ENCODE results near the gene SCNM1.
A peak's percentile ranks its signal among the peaks of the same experiment; 100 is the strongest.

Gene SCNM1

DNA sequence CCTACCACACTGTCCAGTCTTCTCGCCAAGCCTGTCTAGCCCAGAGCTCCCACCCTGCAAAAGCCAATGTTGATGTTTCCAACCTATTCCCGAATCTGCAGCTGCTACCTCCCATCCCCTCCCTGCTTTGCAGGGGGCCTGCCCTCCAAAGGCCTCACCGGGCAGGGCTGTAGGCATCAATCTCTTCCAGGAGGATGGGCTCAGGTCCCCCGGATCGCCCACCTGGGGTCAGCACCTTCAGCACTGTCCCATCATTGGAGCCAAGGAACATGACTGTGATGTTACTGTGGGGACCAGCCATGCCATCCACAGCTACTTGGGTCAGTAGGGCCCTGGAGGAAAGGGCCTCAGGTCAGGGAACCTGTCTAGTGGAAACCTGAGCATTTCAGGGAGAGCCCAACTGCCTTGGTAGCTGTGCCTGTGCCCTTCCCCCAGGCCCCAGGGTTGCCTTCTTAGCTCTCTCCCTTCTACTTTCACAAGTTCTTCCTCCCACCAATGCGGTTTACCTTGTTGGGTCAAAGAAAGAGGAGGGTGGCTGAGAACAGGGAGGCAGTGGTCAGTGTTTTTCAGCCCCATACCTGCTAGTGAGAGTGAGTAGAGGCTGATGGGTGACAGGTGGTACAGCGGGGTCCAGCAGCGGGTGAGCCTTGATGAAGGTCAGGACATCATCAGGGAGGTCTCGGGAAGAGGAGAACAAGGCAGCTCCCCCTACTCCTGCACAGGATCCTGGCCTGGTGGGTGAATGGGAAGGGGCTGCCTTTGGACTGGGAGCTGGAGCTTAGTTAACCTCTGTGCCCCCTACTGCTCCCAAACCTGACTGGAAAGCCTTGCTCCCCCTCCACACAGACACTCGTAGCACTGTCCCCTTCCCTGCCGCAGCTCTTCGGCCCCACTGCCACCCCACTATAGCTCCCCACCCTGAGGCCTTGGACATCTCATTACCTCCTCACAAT, 30.2 kb upstream of the SCNM1 start:
- TF ChIP-seq POLR2AphosphoS5 (IDR thresholded peaks at IDR 0.05; ENCODE audit: low read depth, low read length) (no peak), TAF1 (IDR thresholded peaks at IDR 0.05; ENCODE audit: borderline replicate concordance, low read depth, low read length) (no peak), POLR2A (IDR thresholded peaks at IDR 0.05; ENCODE audit: low read depth, low read length) (no peak)
- FAIRE-seq: no peak
- DNase-seq (ENCODE audit: insufficient read length): no peak

DNA sequence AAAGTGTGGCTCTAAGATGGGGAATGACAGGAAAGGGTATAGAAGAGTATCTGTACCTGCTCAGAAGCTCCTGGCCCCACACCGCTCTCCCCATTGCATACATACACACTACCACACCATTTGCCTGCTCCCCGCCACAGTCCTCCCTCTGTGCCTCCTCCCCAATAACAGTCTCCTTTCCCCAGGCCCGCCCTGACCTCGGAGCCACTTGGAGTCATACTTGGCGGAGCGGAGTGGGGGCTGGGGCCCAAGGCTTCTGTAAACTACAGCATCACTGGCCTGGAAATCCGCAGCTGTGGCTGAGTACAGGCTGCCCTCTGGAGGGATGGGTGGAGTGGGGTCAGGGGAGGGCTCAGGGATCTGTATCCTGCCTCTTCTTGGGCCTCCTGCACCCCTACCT, 28.2 kb upstream of the SCNM1 start:
- FAIRE-seq: no peak
- no peak for TF ChIP-seq TAF1 (IDR thresholded peaks at IDR 0.05; ENCODE audit: borderline replicate concordance, low read depth, low read length)
- no peak for TF ChIP-seq POLR2A (IDR thresholded peaks at IDR 0.05; ENCODE audit: low read depth, low read length)
- no peak for TF ChIP-seq POLR2AphosphoS5 (IDR thresholded peaks at IDR 0.05; ENCODE audit: low read depth, low read length)
- DNase-seq (ENCODE audit: insufficient read length): no peak

GRCh38 chr1:151142411-151143056, 23.4 kb upstream of the SCNM1 start:
- no peak for TF ChIP-seq TAF1 (IDR thresholded peaks at IDR 0.05; ENCODE audit: borderline replicate concordance, low read depth, low read length)
- no peak for FAIRE-seq
- DNase-seq (ENCODE audit: insufficient read length): no peak

DNA sequence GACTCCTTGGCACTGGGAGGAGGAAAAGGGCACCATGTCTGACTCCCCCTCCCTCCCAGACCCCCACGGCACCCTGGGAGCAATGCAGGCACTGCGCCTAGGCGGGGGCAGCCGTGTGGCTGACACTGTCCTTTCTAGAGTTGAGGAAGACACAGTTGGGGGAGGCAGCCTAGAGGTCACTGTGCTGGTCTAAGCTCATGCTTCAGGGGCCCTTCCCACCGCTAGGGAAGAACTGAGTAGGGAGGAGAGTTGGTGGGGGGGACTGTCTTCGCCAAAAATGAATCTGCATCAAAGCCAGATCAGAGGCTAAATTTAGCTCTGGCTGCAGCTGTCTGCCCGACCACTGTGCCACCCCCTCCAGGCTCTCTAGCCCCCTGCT, 22.9 kb upstream of the SCNM1 start:
- FAIRE-seq (no peak), DNase-seq (ENCODE audit: insufficient read length) (no peak)
- no peak for TF ChIP-seq TAF1 (IDR thresholded peaks at IDR 0.05; ENCODE audit: borderline replicate concordance, low read depth, low read length)
- no peak for TF ChIP-seq POLR2A (IDR thresholded peaks at IDR 0.05; ENCODE audit: low read depth, low read length)

DNA sequence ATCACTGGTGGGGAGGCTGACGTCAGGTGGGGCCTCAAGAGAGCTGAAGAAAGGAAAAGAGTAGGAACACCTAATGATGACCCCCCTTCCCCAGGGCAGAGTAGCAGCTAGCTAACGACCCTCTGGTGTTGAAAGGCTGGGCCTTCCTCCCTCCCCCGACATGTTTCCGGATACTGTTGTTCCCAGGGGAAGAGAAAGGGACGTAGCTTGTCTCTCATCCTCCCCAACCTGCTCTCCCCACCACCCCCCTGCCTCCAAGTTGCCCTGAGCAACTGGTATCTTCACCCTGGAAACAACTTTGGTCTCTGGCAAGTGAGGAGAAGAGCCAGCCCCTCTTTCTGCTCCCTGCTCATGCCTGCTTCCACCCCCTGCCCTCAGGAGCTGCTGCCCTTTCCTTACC, 22.0 kb upstream of the SCNM1 start:
- no peak for FAIRE-seq
- DNase-seq (ENCODE audit: insufficient read length): no peak
- TF ChIP-seq POLR2AphosphoS5 (IDR thresholded peaks at IDR 0.05; ENCODE audit: low read depth, low read length) (no peak), POLR2A (IDR thresholded peaks at IDR 0.05; ENCODE audit: low read depth, low read length) (no peak), TAF1 (IDR thresholded peaks at IDR 0.05; ENCODE audit: borderline replicate concordance, low read depth, low read length) (no peak)

GRCh38 chr1:151144474-151145303, 21.3 kb upstream of the SCNM1 start:
- DNase-seq (ENCODE audit: insufficient read length): no peak
- no peak for FAIRE-seq
- TF ChIP-seq TAF1 (IDR thresholded peaks at IDR 0.05; ENCODE audit: borderline replicate concordance, low read depth, low read length) (no peak), POLR2AphosphoS5 (IDR thresholded peaks at IDR 0.05; ENCODE audit: low read depth, low read length) (no peak), POLR2A (IDR thresholded peaks at IDR 0.05; ENCODE audit: low read depth, low read length) (no peak)

DNA sequence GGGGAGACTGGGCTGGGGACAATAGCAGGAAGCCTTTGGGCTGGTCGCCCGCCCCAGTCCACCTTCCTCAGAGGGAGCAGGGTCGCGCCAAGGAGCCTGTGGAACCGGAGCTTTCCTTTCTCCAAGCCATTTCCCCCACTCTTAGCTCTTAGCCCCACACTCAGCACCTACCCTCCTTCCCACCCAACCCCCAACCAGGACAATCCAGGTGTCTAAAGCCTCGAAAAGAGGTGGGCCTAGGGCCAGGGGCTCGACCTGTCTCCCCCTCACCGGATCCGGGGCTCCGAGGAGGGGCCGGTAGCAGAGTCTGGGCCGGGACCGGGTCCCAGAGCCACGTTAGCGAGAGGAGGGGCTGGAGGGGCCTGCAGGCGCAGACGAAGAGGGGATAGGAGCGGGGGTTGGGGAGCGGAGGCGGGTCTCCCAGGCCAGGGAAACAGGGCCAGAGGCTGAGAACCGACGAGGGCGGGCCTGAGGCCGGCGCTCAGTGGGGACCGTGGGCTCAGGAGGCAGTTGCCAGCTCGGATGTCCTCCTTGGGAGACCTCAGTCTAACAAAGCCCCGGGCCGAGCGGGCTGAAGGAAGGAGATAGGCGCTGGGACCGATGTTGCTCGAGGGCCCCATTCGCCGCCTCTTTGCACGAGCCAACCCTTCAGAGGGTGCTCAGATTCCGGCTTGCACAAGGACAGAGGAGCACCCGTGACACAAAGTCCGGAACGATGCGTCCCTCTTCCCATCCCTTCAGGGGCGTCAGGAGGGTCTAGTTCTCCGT, 20.5 kb upstream of the SCNM1 start:
- no peak for FAIRE-seq
- TF ChIP-seq POLR2AphosphoS5 (IDR thresholded peaks at IDR 0.05; ENCODE audit: low read depth, low read length) (no peak), POLR2A (IDR thresholded peaks at IDR 0.05; ENCODE audit: low read depth, low read length) (no peak), TAF1 (IDR thresholded peaks at IDR 0.05; ENCODE audit: borderline replicate concordance, low read depth, low read length) (no peak)
- DNase-seq (ENCODE audit: insufficient read length): no peak

GRCh38 chr1:151146072-151146411, 19.9 kb upstream of the SCNM1 start:
- no peak for FAIRE-seq
- DNase-seq (ENCODE audit: insufficient read length): no peak
- TF ChIP-seq POLR2A (IDR thresholded peaks at IDR 0.05; ENCODE audit: low read depth, low read length) (no peak), POLR2AphosphoS5 (IDR thresholded peaks at IDR 0.05; ENCODE audit: low read depth, low read length) (no peak), TAF1 (IDR thresholded peaks at IDR 0.05; ENCODE audit: borderline replicate concordance, low read depth, low read length) (no peak)

- peak; percentile 90 for DNase-seq (ENCODE audit: insufficient read length)
- FAIRE-seq: peak; percentile 89
- TF ChIP-seq POLR2A (IDR thresholded peaks at IDR 0.05; ENCODE audit: low read depth, low read length): no peak
- no peak for TF ChIP-seq TAF1 (IDR thresholded peaks at IDR 0.05; ENCODE audit: borderline replicate concordance, low read depth, low read length)
- TF ChIP-seq POLR2AphosphoS5 (IDR thresholded peaks at IDR 0.05; ENCODE audit: low read depth, low read length): no peak
These were observed 19.4 kb upstream of the SCNM1 start, which contains the start of gene SEMA6C for GRCh38 chr1:151146412-151147131. Gene SEMA6C (minus strand): TSS chr1:151146631. CDS start chr1:151142621, 4,010 bp downstream.

GRCh38 chr1:151147132-151147503, 18.8 kb upstream of the SCNM1 start:
- TF ChIP-seq TAF1 (IDR thresholded peaks at IDR 0.05; ENCODE audit: borderline replicate concordance, low read depth, low read length) (no peak), POLR2AphosphoS5 (IDR thresholded peaks at IDR 0.05; ENCODE audit: low read depth, low read length) (no peak), POLR2A (IDR thresholded peaks at IDR 0.05; ENCODE audit: low read depth, low read length) (no peak)
- FAIRE-seq: no peak
- DNase-seq (ENCODE audit: insufficient read length): no peak

All from GM12892 (cell line).